HG03108 (cell line): ENCODE results near the gene FNBP1.
"Not testable (repeated sequence)": the region's sequence is repeated elsewhere in the genome, so short reads cannot be mapped to it uniquely, and the experiment has no call there.

ENCODE experiments used
- ATAC-seq: cut with Tn5 transposase; IDR thresholded peaks from one replicate; pipeline ENCODE4 v1.9.1; 2021; ENCODE audit warnings: moderate library complexity; ENCODE audit not compliant: unreplicated experiment

The FNBP1 gene

GRCh38 chr9:129995409-129996160 lies 47.4 kb downstream of the FNBP1 start:
- ATAC-seq, result no peak

- no peak for ATAC-seq
Observed at GRCh38 chr9:129994882-129995281, 48.1 kb downstream of the FNBP1 start.

- not testable (repeated sequence) for ATAC-seq
Observed at GRCh38 chr9:129991139-129991538, 51.9 kb downstream of the FNBP1 start.

- peak; percentile 19 for ATAC-seq
Observed at GRCh38 chr9:129990269-129991010, 52.5 kb downstream of the FNBP1 start.

- ATAC-seq, result no peak
Observed at GRCh38 chr9:129989740-129990139, 53.2 kb downstream of the FNBP1 start.

GRCh38 chr9:129989362-129989708 lies 53.7 kb downstream of the FNBP1 start:
- no peak for ATAC-seq

- ATAC-seq, result peak; percentile 53
Observed at GRCh38 chr9:129988607-129989361, 54.2 kb downstream of the FNBP1 start.

GRCh38 chr9:129987941-129988340 lies 55.0 kb downstream of the FNBP1 start:
- ATAC-seq, result no peak

GRCh38 chr9:129987047-129987446 lies 55.9 kb downstream of the FNBP1 start:
- ATAC-seq, result no peak

GRCh38 chr9:129984589-129984988 lies 58.4 kb downstream of the FNBP1 start:
- ATAC-seq, result not testable (repeated sequence)

- no peak for ATAC-seq
Observed at GRCh38 chr9:129983891-129984290, 59.1 kb downstream of the FNBP1 start.

- no peak for ATAC-seq
Observed at GRCh38 chr9:129981180-129981907, 61.6 kb downstream of the FNBP1 start.

GRCh38 chr9:129980224-129980623 lies 62.8 kb downstream of the FNBP1 start:
- ATAC-seq, result not testable (repeated sequence)

- no peak for ATAC-seq
Observed at GRCh38 chr9:129979071-129979745, 63.8 kb downstream of the FNBP1 start.

GRCh38 chr9:129972816-129973215 lies 70.2 kb downstream of the FNBP1 start:
- no peak for ATAC-seq

- ATAC-seq, result no peak
Observed at GRCh38 chr9:129968690-129969485, 74.1 kb downstream of the FNBP1 start.

- no peak for ATAC-seq
Observed at GRCh38 chr9:129964901-129965734, 77.9 kb downstream of the FNBP1 start.

GRCh38 chr9:129962889-129963703 lies 79.9 kb downstream of the FNBP1 start:
- peak; percentile 85 for ATAC-seq
